Mucosa of stomach (tissue), 1 donor: ENCODE data around the gene TMSB10.
A peak's percentile ranks its signal among the peaks of the same experiment; 100 is the strongest.
"Not testable (repeated sequence)": the region's sequence is repeated elsewhere in the genome, so short reads cannot be mapped to it uniquely, and the experiment has no call there.

Source experiments
- H3K27me3 ChIP-seq: one replicate; pipeline ENCODE4 v1.7.0; 2013; ENCODE audit warnings: mild to moderate bottlenecking, low read length; ENCODE audit not compliant: control insufficient read depth, insufficient read depth
- H3K36me3 ChIP-seq: one replicate; pipeline ENCODE4 v1.7.0; 2013; ENCODE audit warnings: low read length; ENCODE audit not compliant: control insufficient read depth, insufficient read depth
- H3K4me1 ChIP-seq: one replicate; pipeline ENCODE4 v1.7.0; 2013; ENCODE audit warnings: mild to moderate bottlenecking, low read length; ENCODE audit not compliant: control insufficient read depth, insufficient read depth
- H3K4me3 ChIP-seq: one replicate; pipeline ENCODE4 v1.7.0; 2013; ENCODE audit warnings: low read length
- H3K9ac ChIP-seq: one replicate; pipeline ENCODE4 v1.7.0; 2013; ENCODE audit warnings: mild to moderate bottlenecking, low read length, moderate library complexity
- H3K9me3 ChIP-seq: one replicate; pipeline ENCODE4 v1.7.0; 2013; ENCODE audit warnings: mild to moderate bottlenecking, low read length, moderate library complexity; ENCODE audit not compliant: control insufficient read depth
- donor health status: Pancreatic carcinoma.

Gene TMSB10

DNA sequence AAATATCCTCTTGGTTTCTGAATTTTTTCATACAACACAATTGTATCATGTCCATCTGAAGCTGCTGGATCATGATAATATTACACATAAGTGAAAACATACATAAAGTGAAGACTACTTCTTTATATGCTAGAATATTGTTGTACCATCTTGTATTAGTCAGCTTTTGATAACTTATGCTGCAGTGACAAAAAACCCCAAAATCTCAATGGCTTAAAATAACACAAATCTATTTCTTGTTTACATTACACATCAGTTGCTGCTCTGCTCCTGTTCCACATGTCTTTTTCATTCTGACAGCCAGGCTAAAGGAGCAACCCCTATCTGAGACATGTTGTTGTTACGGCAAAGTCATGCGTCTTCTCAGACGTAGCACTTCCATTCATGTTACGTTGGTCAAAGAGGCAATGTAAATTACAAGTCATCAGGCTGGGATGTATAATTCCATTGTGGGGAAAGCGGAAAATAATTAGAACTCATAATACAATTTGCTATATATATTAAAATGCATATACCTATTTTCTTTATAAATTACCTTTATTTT, 5.8 kb downstream of the TMSB10 start:
- Histone ChIP-seq H3K4me3 (no peak overlapping the region), H3K9me3 (no peaks in the 10 kb centered on the region), H3K9ac (no peak overlapping the region), H3K4me1 (peaks cover 10% of the 10 kb centered on the region), H3K27me3 (no peaks in the 10 kb centered on the region), H3K36me3 (no peaks in the 10 kb centered on the region)

DNA sequence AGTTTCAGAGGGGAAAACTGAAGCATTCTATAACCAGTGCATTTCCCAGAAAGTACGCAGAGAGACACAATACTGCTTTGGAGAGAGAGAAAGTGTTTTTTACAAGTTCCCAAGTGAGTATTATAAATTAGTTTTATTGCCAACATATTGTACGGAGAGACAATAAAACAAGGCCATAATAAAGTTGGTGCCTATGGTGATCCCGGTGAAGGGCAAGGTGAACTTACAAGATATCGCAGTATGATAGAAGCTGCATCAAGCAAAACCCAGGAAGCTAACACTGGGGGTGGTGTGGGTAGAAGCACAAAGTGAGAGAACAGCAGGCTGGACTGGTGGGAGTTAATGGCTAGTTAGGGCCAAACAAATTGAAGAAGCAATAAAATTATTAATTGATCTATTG, 7.5 kb downstream of the TMSB10 start:
- Histone ChIP-seq H3K9ac (no peak overlapping the region), H3K27me3 (no peaks in the 10 kb centered on the region), H3K4me1 (no peaks in the 10 kb centered on the region), H3K36me3 (no peaks in the 10 kb centered on the region), H3K4me3 (no peak overlapping the region), H3K9me3 (no peaks in the 10 kb centered on the region)

DNA sequence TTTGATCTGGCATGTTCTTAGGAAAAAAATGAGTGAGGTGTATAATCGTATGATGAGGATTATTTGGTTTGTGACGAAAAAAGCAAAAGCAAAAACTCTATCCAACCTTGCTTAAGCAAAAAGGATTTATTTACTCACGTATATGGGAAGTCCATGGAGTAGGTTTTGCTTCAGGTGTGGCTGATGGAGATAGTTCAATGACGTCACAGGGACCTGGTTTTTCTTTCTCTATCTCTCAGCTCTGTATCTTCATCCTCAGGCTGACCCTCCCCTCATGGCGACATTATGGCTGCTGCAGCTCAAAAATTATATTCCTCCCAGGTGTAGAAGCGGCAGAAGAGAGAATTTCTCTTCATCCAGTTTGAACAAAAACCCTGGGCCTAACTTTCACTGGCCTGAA, 8.9 kb downstream of the TMSB10 start:
- Histone ChIP-seq H3K4me1 (no peaks in the 10 kb centered on the region), H3K9ac (no peak overlapping the region), H3K9me3 (no peaks in the 10 kb centered on the region), H3K27me3 (no peaks in the 10 kb centered on the region), H3K36me3 (no peaks in the 10 kb centered on the region), H3K4me3 (no peak overlapping the region)

DNA sequence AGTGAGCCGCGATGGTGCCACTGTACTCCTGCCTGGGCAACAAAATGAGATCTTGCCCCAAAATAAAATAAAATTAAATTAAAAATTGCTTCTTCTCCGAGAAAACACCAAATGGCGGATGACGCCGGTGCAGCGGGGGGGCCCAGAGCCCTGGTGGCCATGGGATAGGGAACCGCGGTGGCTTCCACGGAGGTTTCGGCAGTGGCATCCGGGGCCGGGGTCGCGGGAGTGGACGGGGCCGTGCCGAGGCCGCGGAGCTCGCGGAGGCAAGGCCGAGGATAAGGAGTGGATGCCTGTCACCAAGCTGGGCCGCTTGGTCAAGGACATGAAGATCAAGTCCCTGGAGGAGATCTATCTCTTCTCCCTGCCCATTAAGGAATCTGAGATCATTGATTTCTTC, 10.2 kb downstream of the TMSB10 start:
- H3K9ac ChIP-seq, H3K36me3 ChIP-seq, H3K4me1 ChIP-seq, H3K27me3 ChIP-seq, H3K4me3 ChIP-seq, H3K9me3 ChIP-seq: not testable (repeated sequence)

DNA sequence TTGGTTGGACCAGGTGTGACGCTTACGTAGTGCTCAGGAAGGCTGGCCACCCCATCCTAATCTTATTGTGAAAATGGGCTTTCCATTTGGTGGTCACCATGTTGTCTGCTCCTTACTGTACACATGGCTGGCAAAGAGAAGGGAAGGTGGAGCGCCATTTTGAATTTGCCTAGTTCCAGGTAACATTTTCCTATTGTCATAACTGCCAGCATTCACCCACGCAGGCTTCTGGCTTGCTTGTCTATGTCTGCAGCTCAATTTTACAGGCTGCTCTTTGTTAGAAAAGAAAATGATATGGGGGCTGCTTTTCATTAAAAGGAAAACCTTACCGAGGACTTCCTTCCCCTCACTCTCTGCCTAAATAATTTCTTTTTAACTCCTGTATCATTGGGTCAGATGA, 12.4 kb downstream of the TMSB10 start:
- H3K9me3 ChIP-seq, H3K27me3 ChIP-seq, H3K4me3 ChIP-seq, H3K9ac ChIP-seq, H3K4me1 ChIP-seq, H3K36me3 ChIP-seq: not testable (repeated sequence)

DNA sequence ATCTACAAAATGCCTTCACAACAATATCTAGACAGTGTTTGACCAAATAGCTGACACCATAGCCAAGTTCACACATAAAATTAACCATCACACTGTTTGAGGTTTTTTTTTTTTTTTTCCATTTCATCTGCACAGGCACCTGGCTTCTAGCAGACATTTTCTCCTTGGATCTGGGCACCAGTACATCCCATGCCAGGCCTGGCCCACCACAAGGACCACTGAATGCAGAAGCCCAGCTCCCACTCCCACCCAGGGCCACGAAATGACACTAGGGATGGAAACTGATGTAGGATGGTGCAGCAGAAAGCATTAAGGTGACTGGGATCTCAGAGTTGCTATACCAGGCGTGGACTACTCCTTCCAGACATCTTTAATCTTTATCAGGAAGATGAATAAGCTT, 13.0 kb downstream of the TMSB10 start:
- no peaks in the 10 kb centered on the region for H3K9me3 ChIP-seq
- H3K9ac ChIP-seq = no peak overlapping the region
- H3K27me3 ChIP-seq = no peaks in the 10 kb centered on the region
- H3K4me1 ChIP-seq = no peaks in the 10 kb centered on the region
- H3K4me3 ChIP-seq = no peak overlapping the region
- H3K36me3 ChIP-seq = no peaks in the 10 kb centered on the region

DNA sequence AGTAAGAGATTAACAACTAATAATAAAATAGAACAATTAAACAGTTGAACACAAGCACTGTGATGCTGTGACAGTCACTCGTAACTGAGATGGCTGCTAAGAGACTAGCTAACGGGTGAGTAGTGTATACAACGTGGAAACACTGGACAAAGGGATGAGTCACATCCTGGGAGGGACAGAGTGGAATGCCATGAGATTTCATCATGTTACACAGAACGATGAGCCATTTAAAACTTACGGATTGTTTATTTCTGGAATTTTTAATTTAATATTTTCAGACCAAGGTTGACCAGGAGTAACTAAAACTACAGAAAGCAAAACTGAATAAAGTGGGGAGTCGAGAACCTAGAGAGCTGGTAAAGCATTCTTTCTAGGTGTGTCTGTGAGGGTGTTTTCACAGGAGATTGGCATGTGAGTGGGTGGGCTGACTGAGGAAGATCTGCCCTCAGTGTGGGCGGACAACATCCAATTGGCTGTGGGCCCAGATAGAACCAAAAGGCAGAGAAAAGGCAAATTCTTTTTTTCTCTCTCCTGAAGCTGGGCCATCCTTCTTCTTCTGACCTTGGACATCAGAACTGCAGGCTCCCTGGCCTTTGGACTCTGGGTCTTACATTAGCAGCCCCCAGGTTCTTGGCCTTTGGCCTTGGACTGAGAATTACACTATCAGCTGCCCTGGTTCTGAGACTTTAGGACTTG, 14.6 kb downstream of the TMSB10 start:
- Histone ChIP-seq H3K4me1 (peaks cover 14% of the 10 kb centered on the region), H3K27me3 (no peaks in the 10 kb centered on the region), H3K4me3 (no peak overlapping the region), H3K36me3 (no peaks in the 10 kb centered on the region), H3K9me3 (no peaks in the 10 kb centered on the region), H3K9ac (no peak overlapping the region)

DNA sequence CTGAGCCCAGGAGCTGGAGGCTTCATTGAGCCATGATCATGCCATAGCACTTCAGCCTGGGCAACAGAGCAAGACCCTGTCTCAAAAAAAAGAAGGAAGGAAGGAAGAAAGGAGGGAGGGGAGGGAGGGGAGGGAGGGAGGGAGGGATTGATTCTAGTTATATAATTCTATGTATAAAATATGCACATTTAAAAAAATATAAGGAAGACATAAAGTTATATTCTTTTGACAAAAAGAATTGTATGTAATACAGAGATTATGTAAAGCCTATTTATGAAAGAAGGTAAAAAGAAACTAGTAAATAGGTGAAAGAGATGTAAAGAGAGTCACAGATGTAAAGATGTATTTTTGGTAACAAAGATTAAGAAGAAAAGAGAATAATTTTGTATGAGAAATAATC, 17.6 kb downstream of the TMSB10 start:
- Histone ChIP-seq H3K4me3 (no peak overlapping the region), H3K27me3 (no peaks in the 10 kb centered on the region), H3K36me3 (no peaks in the 10 kb centered on the region), H3K9me3 (no peaks in the 10 kb centered on the region), H3K4me1 (peaks cover 34% of the 10 kb centered on the region), H3K9ac (no peak overlapping the region)

DNA sequence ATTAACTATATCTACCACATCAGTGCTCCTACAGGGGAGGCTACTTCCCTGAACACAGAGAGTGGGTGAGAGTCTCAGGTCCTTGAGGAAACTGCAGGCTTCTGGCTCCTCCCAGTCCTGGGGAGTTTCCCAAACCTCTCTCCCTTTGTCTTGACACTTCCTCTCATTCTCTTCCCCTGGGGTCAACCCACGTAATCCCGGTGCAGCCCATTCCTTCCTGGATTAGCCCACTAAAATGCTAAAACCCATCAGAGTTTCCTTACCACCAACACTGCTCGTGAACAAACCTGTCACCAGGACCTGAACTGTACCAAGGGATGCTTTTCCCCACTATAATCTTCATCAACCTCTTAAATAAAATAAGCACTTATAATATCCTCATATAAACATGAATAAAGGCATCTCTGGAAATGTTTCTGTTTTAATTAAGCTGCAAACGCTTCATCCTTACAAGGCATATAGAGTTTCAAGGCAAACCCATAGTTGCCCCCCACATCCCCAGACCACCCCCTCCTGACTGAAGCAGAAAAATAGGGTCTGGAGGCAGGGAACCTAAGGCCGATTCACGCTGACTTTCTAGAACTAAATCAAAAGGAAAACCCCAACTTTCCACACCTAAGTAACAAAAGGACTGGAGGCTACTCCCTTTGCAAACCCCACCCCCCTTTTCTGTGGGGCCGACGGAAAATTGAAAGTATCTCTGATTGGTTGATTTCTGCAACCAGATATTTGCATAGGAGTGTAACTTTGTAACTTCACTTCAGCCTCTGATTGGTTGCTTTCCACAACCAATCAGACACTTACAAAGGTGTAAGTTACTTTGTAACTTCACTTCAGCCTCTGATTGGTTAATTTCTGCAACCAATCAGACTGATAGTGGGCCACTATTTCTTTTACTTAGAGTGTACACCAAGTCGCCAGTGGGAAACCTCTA, 19.0 kb downstream of the TMSB10 start:
- Histone ChIP-seq H3K27me3 (no peaks in the 10 kb centered on the region), H3K4me1 (peaks cover 34% of the 10 kb centered on the region), H3K36me3 (no peaks in the 10 kb centered on the region), H3K9ac (no peak overlapping the region), H3K4me3 (no peak overlapping the region), H3K9me3 (no peaks in the 10 kb centered on the region)

DNA sequence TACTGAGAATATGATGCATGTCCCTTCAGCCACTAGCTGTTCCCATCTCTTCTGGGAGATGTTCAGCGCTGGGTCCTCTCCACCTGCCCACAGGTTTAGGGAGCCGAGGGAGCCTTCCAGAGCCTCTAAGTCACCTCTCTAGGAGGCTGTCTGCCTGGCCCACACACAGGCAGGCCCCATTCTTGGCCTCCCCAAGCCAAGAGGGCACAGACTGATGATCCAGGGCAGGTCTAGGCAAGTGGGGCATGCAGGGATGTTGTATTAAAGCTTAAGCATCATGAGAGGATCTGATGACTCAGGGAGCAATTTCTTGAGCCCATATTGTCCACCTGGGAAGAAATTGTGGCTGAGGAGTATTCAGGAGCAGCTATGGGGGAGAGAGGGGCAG, 19.9 kb downstream of the TMSB10 start:
- Histone ChIP-seq H3K36me3 (no peaks in the 10 kb centered on the region), H3K4me3 (no peak overlapping the region), H3K9ac (no peak overlapping the region)

DNA sequence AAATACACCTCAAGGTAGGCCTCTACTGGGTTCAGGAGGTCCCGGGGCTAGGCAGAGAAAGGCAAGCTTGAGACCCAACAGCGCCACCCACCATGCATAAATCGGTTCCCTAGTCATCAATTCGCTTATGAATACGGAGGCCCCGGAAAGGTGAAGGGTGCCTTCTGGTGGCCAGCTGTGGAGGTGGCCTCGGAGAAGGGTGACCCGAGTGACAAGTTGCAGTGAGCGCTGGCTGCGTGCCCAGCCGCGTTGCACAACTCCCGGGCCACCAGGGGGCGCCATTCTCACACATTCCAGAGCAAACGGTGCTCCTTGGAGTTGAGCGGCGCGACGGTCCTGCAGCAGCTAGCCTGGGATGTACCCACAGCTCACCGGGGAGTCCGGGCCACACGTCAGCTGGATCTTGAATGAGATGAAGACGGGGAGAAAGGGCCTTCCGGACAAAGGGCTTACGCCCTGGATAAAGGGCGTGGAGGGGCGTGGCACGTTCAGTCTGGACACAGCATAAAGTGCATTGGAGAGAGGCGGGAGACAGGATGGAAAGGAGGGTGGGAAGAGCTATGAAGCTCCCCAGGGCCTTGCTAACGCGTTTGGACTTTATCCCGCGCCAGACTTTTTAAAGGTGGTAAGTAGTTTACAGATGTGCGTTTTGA, 20.4 kb downstream of the TMSB10 start:
- peak overlapping the region; percentile 36 for H3K4me3 ChIP-seq
- H3K9me3 ChIP-seq = no peaks in the 10 kb centered on the region
- no peaks in the 10 kb centered on the region for H3K36me3 ChIP-seq
- no peaks in the 10 kb centered on the region for H3K27me3 ChIP-seq
- H3K4me1 ChIP-seq = peaks cover 34% of the 10 kb centered on the region
- no peak overlapping the region for H3K9ac ChIP-seq

More for the DNA sequence above, 19.9 kb downstream of the TMSB10 start:
- Histone ChIP-seq H3K27me3 (no peaks in the 10 kb centered on the region), H3K9me3 (no peaks in the 10 kb centered on the region), H3K4me1 (peaks cover 34% of the 10 kb centered on the region)

DNA sequence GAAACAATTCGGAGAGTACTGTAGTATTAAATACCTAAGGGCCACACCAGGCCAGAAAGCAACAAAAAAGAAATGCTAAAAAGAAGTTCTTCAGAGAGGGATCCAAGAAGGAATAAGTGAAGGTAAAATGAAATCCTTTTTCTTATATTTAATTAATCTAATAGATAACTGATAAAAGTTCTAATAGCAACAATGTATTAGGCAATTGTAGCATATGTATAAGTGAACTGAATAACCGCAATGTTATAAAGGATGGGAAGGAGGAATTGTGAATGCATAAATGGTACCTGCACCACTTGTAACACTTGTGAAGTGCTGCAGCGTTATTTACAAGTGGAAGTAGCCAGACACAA, 21.8 kb downstream of the TMSB10 start:
- Histone ChIP-seq H3K36me3 (no peaks in the 10 kb centered on the region), H3K9me3 (no peaks in the 10 kb centered on the region), H3K4me3 (no peak overlapping the region), H3K4me1 (peaks cover 34% of the 10 kb centered on the region), H3K27me3 (no peaks in the 10 kb centered on the region), H3K9ac (no peak overlapping the region)
